ENCODE results near the gene EDDM3A. TPM values are rescaled to one million over a fixed set of nuclear protein-coding genes. Genes with fewer than 3 reads are reported as not detected.
"Not testable (repeated sequence)": the region's sequence is repeated elsewhere in the genome, so short reads cannot be mapped to it uniquely, and the experiment has no call there.

EDDM3A gene
- total RNA-seq, 4 donors from 2014 or later, result not detected

GRCh38 chr14:20734430-20734806, 11.3 kb upstream of the EDDM3A start:
- Histone ChIP-seq H3K9me3 (no peaks in the 10 kb centered on the region), H3K27ac (no peak overlapping the region), H3K27me3 (no peaks in the 10 kb centered on the region), H3K36me3 (no peaks in the 10 kb centered on the region), H3K4me1 (no peaks in the 10 kb centered on the region), H3K4me3 (no peak overlapping the region)
- no peak for DNase-seq
- intact Hi-C loops (cut with DNase I; ENCODE audit: low total_unique reads) (no loop called here), in situ Hi-C loops (cut with MboI; ENCODE audit: low pct_ligation_motif_present in 1 of 4, low pct_unique_long_range_greater_than_20kb in 1 of 4, low sequenced_read_pairs in 3 of 4) (no loop called here)
- 48 to 53% methylated on average over 2 to 4 of the region's 4 CpGs for WGBS, 2 donors (ENCODE audit: low coverage in 1 of 2)
- no peak for TF ChIP-seq EP300 (IDR thresholded peaks at IDR 0.05; ENCODE audit: low read depth)
- TF ChIP-seq POLR2AphosphoS5 (IDR thresholded peaks at IDR 0.05), result no peak
- no peak for TF ChIP-seq POLR2A (IDR thresholded peaks at IDR 0.05)
- TF ChIP-seq CTCF (IDR thresholded peaks at IDR 0.05), result no peak

- in situ Hi-C loops (cut with MboI; ENCODE audit: low pct_ligation_motif_present in 1 of 4, low pct_unique_long_range_greater_than_20kb in 1 of 4, low sequenced_read_pairs in 3 of 4); intact Hi-C loops (cut with DNase I; ENCODE audit: low total_unique reads); H3K36me3 ChIP-seq; H3K4me1 ChIP-seq; DNase-seq; H3K27ac ChIP-seq; H3K4me3 ChIP-seq; H3K27me3 ChIP-seq; H3K9me3 ChIP-seq: not testable (repeated sequence)
- WGBS, 2 donors (ENCODE audit: low coverage in 1 of 2), result 80 to 100% methylated on average over 6 to 7 of the region's 7 CpGs
These were observed 7.4 kb upstream of the EDDM3A start for GRCh38 chr14:20738292-20738691.

GRCh38 chr14:20742132-20742531, 3.6 kb upstream of the EDDM3A start:
- 55 to 62% methylated on average over 4 of the region's 4 CpGs for WGBS, 2 donors (ENCODE audit: low coverage in 1 of 2)
- no peaks in the 10 kb centered on the region for H3K4me1 ChIP-seq
- DNase-seq, result no peak
- H3K27ac ChIP-seq, result no peak overlapping the region
- no peaks in the 10 kb centered on the region for H3K9me3 ChIP-seq
- no peaks in the 10 kb centered on the region for H3K36me3 ChIP-seq
- intact Hi-C loops (cut with DNase I; ENCODE audit: low total_unique reads) (no loop called here), in situ Hi-C loops (cut with MboI; ENCODE audit: low pct_ligation_motif_present in 1 of 4, low pct_unique_long_range_greater_than_20kb in 1 of 4, low sequenced_read_pairs in 3 of 4) (no loop called here)
- no peak for TF ChIP-seq CTCF (IDR thresholded peaks at IDR 0.05)
- no peak for TF ChIP-seq EP300 (IDR thresholded peaks at IDR 0.05; ENCODE audit: low read depth)
- no peak for TF ChIP-seq POLR2AphosphoS5 (IDR thresholded peaks at IDR 0.05)
- no peak for TF ChIP-seq POLR2A (IDR thresholded peaks at IDR 0.05)
- no peak overlapping the region for H3K4me3 ChIP-seq
- no peaks in the 10 kb centered on the region for H3K27me3 ChIP-seq

- Histone ChIP-seq H3K27ac (no peak overlapping the region), H3K27me3 (no peaks in the 10 kb centered on the region), H3K9me3 (no peaks in the 10 kb centered on the region), H3K4me1 (peaks cover 0 to 9% (median 0%) of the 10 kb centered on the region in 4 donors), H3K4me3 (no peak overlapping the region), H3K36me3 (no peaks in the 10 kb centered on the region)
- in situ Hi-C loops (cut with MboI; ENCODE audit: low pct_ligation_motif_present in 1 of 4, low pct_unique_long_range_greater_than_20kb in 1 of 4, low sequenced_read_pairs in 3 of 4), result no loop called here
- 66 to 90% methylated on average over 2 of the region's 2 CpGs for WGBS, 2 donors (ENCODE audit: low coverage in 1 of 2)
- intact Hi-C loops (cut with DNase I; ENCODE audit: low total_unique reads), result no loop called here
- DNase-seq, result no peak
- TF ChIP-seq CTCF (IDR thresholded peaks at IDR 0.05), result no peak
- no peak for TF ChIP-seq POLR2AphosphoS5 (IDR thresholded peaks at IDR 0.05)
- no peak for TF ChIP-seq POLR2A (IDR thresholded peaks at IDR 0.05)
- no peak for TF ChIP-seq EP300 (IDR thresholded peaks at IDR 0.05; ENCODE audit: low read depth)
These were observed 2.1 kb upstream of the EDDM3A start for GRCh38 chr14:20743556-20743955.

- Histone ChIP-seq H3K27ac (no peak overlapping the region), H3K27me3 (no peaks in the 10 kb centered on the region), H3K4me1 (peaks cover 0 to 9% (median 0%) of the 10 kb centered on the region in 4 donors), H3K9me3 (no peaks in the 10 kb centered on the region), H3K4me3 (no peak overlapping the region), H3K36me3 (no peaks in the 10 kb centered on the region)
- TF ChIP-seq POLR2A (IDR thresholded peaks at IDR 0.05) (no peak), EP300 (IDR thresholded peaks at IDR 0.05; ENCODE audit: low read depth) (no peak), POLR2AphosphoS5 (IDR thresholded peaks at IDR 0.05) (no peak), CTCF (IDR thresholded peaks at IDR 0.05) (no peak)
- no peak for DNase-seq
- in situ Hi-C loops (cut with MboI; ENCODE audit: low pct_ligation_motif_present in 1 of 4, low pct_unique_long_range_greater_than_20kb in 1 of 4, low sequenced_read_pairs in 3 of 4), result no loop called here
- intact Hi-C loops (cut with DNase I; ENCODE audit: low total_unique reads), result no loop called here
- WGBS, 2 donors (ENCODE audit: low coverage in 1 of 2), result 81 to 82% methylated on average over 3 of the region's 3 CpGs
These were observed 879 bp downstream of the EDDM3A start for GRCh38 chr14:20746566-20746965.
